ENCODE results near the gene GAST. TPM values are rescaled to one million over a fixed set of nuclear protein-coding genes. Genes with fewer than 3 reads are reported as not detected.

GAST gene
- total and polyA plus RNA-seq, 9 of the 15 experiments (the other 6 are each of a cell fraction or from before 2014, with no cell fraction given), result not detected

GRCh38 chr17:41689497-41690299 lies 22.4 kb upstream of the GAST start (continued):
- TF ChIP-seq ZKSCAN1 (IDR thresholded peaks at IDR 0.05; ENCODE audit: low read depth, low read length) (no peak), TCF15 (CRISPR knock-in tag; IDR thresholded peaks at IDR 0.05) (no peak), FOXA3 (CRISPR knock-in tag; conservative IDR thresholded peaks at IDR 0.05 in 1 of 2, IDR thresholded peaks at IDR 0.05 in 1 of 2) (no peak), FIP1L1 (IDR thresholded peaks at IDR 0.05; ENCODE audit: low read depth, low read length, poor library complexity, severe bottlenecking) (no peak), ARHGAP35 (IDR thresholded peaks at IDR 0.05; ENCODE audit: partially characterized antibody) (no peak), MEIS2 (IDR thresholded peaks at IDR 0.05; ENCODE audit: partially characterized antibody) (no peak), THRB (CRISPR knock-in tag; conservative IDR thresholded peaks at IDR 0.05) (no peak), RAD51 (IDR thresholded peaks at IDR 0.05; ENCODE audit: borderline replicate concordance, low read depth) (peak; percentile 79), RBM25 (IDR thresholded peaks at IDR 0.05; ENCODE audit: low read depth, low read length, severe bottlenecking) (no peak), ZNF280A (IDR thresholded peaks at IDR 0.05; ENCODE audit: low read depth, partially characterized antibody) (no peak), POLR2H (tag; IDR thresholded peaks at IDR 0.05; ENCODE audit: low read depth) (no peak; the same call in 1 of the 2 replicates), ZSCAN29 (IDR thresholded peaks at IDR 0.05) (no peak), ETS1 (conservative IDR thresholded peaks at IDR 0.05; ENCODE audit: control insufficient read depth, low read depth, low read length) (no peak; the same call in 1 of the 2 replicates), SIRT6 (IDR thresholded peaks at IDR 0.05; ENCODE audit: low read depth, low read length) (peak; percentile 50), ZNF75A (CRISPR knock-in tag; IDR thresholded peaks at IDR 0.05) (no peak), BDP1 (IDR thresholded peaks at IDR 0.05; ENCODE audit: insufficient read depth, insufficient read length) (no peak), ZFP1 (CRISPR knock-in tag; IDR thresholded peaks at IDR 0.05) (no peak), CREB3L1 (IDR thresholded peaks at IDR 0.05; ENCODE audit: borderline replicate concordance, low read depth) (no peak), ZBTB33 (CRISPR knock-in tag; IDR thresholded peaks at IDR 0.05) (no peak)
